Measurements from ENCODE around the gene RAD51B.

RAD51B gene

GRCh38 chr14:67994531-67994930 lies 175.0 kb downstream of the RAD51B start:
- H3K4me3 ChIP-seq (ENCODE audit: low read depth, low read length) = no peak overlapping the region
- no peak for TF ChIP-seq CTCF (IDR thresholded peaks at IDR 0.05; ENCODE audit: borderline replicate concordance, insufficient read depth, low read depth, low read length)

- TF ChIP-seq CTCF (IDR thresholded peaks at IDR 0.05; ENCODE audit: borderline replicate concordance, insufficient read depth, low read depth, low read length) = no peak
- no peak overlapping the region for H3K4me3 ChIP-seq (ENCODE audit: low read depth, low read length)
These were observed 176.7 kb downstream of the RAD51B start for GRCh38 chr14:67996235-67996634.

- H3K4me3 ChIP-seq (ENCODE audit: low read depth, low read length) = no peak overlapping the region
- no peak for TF ChIP-seq CTCF (IDR thresholded peaks at IDR 0.05; ENCODE audit: borderline replicate concordance, insufficient read depth, low read depth, low read length)
These were observed 179.3 kb downstream of the RAD51B start for GRCh38 chr14:67998834-67999233.

- TF ChIP-seq CTCF (IDR thresholded peaks at IDR 0.05; ENCODE audit: borderline replicate concordance, insufficient read depth, low read depth, low read length) = no peak
- H3K4me3 ChIP-seq (ENCODE audit: low read depth, low read length) = no peak overlapping the region
These were observed 179.7 kb downstream of the RAD51B start for GRCh38 chr14:67999290-67999689.

GRCh38 chr14:67999705-68000384 lies 180.3 kb downstream of the RAD51B start:
- no peak for TF ChIP-seq CTCF (IDR thresholded peaks at IDR 0.05; ENCODE audit: borderline replicate concordance, insufficient read depth, low read depth, low read length)
- no peak overlapping the region for H3K4me3 ChIP-seq (ENCODE audit: low read depth, low read length)

GRCh38 chr14:68000511-68000910 lies 180.9 kb downstream of the RAD51B start:
- TF ChIP-seq CTCF (IDR thresholded peaks at IDR 0.05; ENCODE audit: borderline replicate concordance, insufficient read depth, low read depth, low read length) = no peak
- H3K4me3 ChIP-seq (ENCODE audit: low read depth, low read length) = no peak overlapping the region

GRCh38 chr14:68008491-68008890 lies 188.9 kb downstream of the RAD51B start:
- no peak for TF ChIP-seq CTCF (IDR thresholded peaks at IDR 0.05; ENCODE audit: borderline replicate concordance, insufficient read depth, low read depth, low read length)
- H3K4me3 ChIP-seq (ENCODE audit: low read depth, low read length) = no peak overlapping the region
